ENCODE results near the gene FKBP10.

GRCh38 chr17:41794540-41794975 lies 18.2 kb upstream of the FKBP10 start:
- TF ChIP-seq MAX (IDR thresholded peaks at IDR 0.05) (no peak), POLR2A (IDR thresholded peaks at IDR 0.05; ENCODE audit: low read length) (no peak), PHF8 (IDR thresholded peaks at IDR 0.05; ENCODE audit: borderline replicate concordance, low read depth) (no peak), CTCF (IDR thresholded peaks at IDR 0.05) (no peak), RAD21 (conservative IDR thresholded peaks at IDR 0.05 in 1 of 2, IDR thresholded peaks at IDR 0.05 in 1 of 2) (no peak), RCOR1 (IDR thresholded peaks at IDR 0.05; ENCODE audit: low read depth, low read length) (no peak), TP53 (CRISPR knock-in tag; IDR thresholded peaks at IDR 0.05) (no peak), USF2 (IDR thresholded peaks at IDR 0.05) (no peak), CHD2 (IDR thresholded peaks at IDR 0.05; ENCODE audit: low read length, partially characterized antibody) (no peak), REST (IDR thresholded peaks at IDR 0.05) (no peak), HMGXB4 (CRISPR knock-in tag; IDR thresholded peaks at IDR 0.05; ENCODE audit: borderline replicate concordance) (no peak), ELK1 (IDR thresholded peaks at IDR 0.05; ENCODE audit: low read depth, low read length) (no peak)

Measured in A549 (cell line).